Left ventricle myocardium inferior (tissue), 1 donor: ENCODE results near the gene JPH3. TPM values are rescaled to one million over a fixed set of nuclear protein-coding genes. Genes with fewer than 3 reads are reported as not detected.

ENCODE experiments used
- DNase-seq: peaks from one replicate; pipeline ENCODE4 v3.0.0-alpha.2; 2020
- H3K27ac ChIP-seq: fragments of 200-600 bp; replicated peaks from 2 replicates; pipeline ENCODE4 v1.8.0; 2021
- H3K27me3 ChIP-seq: fragments of 200-600 bp; 2 replicates; pipeline ENCODE4 v1.8.0; 2021; ENCODE audit warnings: low read depth
- H3K36me3 ChIP-seq: fragments of 200-600 bp; 2 replicates; pipeline ENCODE4 v1.8.0; 2021
- H3K4me1 ChIP-seq: fragments of 200-600 bp; 2 replicates; pipeline ENCODE4 v1.8.0; 2021
- H3K4me3 ChIP-seq: fragments of 200-600 bp; 2 replicates; pipeline ENCODE4 v1.8.0; 2021; ENCODE audit warnings: mild to moderate bottlenecking, moderate library complexity
- H3K9me3 ChIP-seq: fragments of 200-600 bp; replicated peaks from 2 replicates; pipeline ENCODE4 v1.8.0; 2021
- intact Hi-C: fragments of 100-400 bp; cut with micrococcal nuclease; formaldehyde crosslinking; loops from one replicate; pipeline ENCODE4 v1.11.0; 2022
- total RNA-seq: library from RNA; stranded (reverse); fragmentation: NEBNext Ultra II Directional; extraction: Animal tissue kit (Norgen Biotek cat#: 25700); gene quantifications from one replicate; pipeline ENCODE4 v1.2.1, GENCODE V29; 2021
- TF ChIP-seq, protein P1 (sequence below): fragments of 200-600 bp; IDR thresholded peaks from 2 replicates; pipeline ENCODE4 v1.8.0; 2021; ENCODE audit warnings: antibody characterized with exemption, mild to moderate bottlenecking, borderline replicate concordance
- donor health status: DM: no; HTN: yes; CAD: no; lungs with severe emphysema.

JPH3 gene
- total RNA-seq, 1 donor from 2014 or later: 0.14 TPM

DNA sequence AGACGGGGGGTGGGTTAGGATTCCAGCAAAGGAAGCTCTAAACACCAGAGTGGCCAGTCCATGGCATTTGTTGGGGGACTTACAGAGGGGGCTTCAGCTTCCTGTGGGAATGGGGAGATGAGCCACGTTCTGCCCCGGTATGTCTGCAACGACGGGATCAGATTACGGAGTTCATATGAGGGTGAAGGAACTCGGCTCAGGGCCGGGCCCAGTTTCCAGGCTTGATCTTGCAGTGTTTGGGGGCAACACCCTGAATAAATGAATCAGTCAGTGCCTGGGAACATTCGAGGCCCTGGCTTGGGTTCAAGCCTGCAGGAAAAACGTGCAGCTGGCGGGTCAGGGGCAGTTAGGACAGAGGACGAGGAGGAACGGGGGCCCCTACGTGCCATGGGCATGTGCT, 54.0 kb downstream of the JPH3 start:
- intact Hi-C loops: no loop called here

DNA sequence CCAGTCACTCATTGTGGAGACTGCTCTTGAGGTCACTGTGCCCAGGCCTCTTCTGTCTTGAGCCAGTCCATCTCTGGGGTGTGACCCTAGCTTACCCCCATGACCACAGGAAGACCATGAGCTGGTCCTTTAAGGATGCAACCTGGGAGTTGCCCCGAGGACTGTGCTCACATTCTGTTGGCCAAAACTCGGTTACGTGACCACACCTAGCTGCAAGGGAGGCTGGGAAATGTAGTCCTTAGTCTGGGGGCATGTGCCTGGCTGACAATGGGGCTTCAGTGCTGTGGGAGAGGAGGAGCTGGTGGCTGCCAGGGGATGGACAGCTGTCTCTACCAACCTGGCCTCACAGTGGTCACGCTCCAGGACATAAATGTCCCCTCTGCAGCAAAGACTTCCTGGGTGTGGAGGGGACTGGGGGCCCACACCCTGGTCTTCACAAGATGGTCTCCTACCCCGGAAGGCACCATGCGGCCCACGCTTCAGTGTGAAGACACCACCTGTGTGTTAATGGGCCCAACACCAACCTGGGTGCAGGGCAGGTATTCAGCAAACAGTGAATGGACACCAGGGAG, 55.4 kb downstream of the JPH3 start:
- H3K36me3 ChIP-seq: no peaks in the 10 kb centered on the region
- TF ChIP-seq, protein P1, sequence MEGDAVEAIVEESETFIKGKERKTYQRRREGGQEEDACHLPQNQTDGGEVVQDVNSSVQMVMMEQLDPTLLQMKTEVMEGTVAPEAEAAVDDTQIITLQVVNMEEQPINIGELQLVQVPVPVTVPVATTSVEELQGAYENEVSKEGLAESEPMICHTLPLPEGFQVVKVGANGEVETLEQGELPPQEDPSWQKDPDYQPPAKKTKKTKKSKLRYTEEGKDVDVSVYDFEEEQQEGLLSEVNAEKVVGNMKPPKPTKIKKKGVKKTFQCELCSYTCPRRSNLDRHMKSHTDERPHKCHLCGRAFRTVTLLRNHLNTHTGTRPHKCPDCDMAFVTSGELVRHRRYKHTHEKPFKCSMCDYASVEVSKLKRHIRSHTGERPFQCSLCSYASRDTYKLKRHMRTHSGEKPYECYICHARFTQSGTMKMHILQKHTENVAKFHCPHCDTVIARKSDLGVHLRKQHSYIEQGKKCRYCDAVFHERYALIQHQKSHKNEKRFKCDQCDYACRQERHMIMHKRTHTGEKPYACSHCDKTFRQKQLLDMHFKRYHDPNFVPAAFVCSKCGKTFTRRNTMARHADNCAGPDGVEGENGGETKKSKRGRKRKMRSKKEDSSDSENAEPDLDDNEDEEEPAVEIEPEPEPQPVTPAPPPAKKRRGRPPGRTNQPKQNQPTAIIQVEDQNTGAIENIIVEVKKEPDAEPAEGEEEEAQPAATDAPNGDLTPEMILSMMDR: no peak
- no peak overlapping the region for H3K4me3 ChIP-seq
- H3K27me3 ChIP-seq: peaks cover 81% of the 10 kb centered on the region
- no peak overlapping the region for H3K27ac ChIP-seq
- intact Hi-C loops: no loop called here
- H3K9me3 ChIP-seq: peaks cover 11% of the 10 kb centered on the region
- H3K4me1 ChIP-seq: no peaks in the 10 kb centered on the region
- no peak for DNase-seq

More for the DNA sequence above, 54.0 kb downstream of the JPH3 start:
- TF ChIP-seq, protein P1: no peak
- H3K27ac ChIP-seq: no peak overlapping the region
- H3K9me3 ChIP-seq: peaks cover 11% of the 10 kb centered on the region
- H3K4me1 ChIP-seq: no peaks in the 10 kb centered on the region
- no peak for DNase-seq
- H3K36me3 ChIP-seq: no peaks in the 10 kb centered on the region
- H3K27me3 ChIP-seq: peaks cover 71% of the 10 kb centered on the region
- no peak overlapping the region for H3K4me3 ChIP-seq

DNA sequence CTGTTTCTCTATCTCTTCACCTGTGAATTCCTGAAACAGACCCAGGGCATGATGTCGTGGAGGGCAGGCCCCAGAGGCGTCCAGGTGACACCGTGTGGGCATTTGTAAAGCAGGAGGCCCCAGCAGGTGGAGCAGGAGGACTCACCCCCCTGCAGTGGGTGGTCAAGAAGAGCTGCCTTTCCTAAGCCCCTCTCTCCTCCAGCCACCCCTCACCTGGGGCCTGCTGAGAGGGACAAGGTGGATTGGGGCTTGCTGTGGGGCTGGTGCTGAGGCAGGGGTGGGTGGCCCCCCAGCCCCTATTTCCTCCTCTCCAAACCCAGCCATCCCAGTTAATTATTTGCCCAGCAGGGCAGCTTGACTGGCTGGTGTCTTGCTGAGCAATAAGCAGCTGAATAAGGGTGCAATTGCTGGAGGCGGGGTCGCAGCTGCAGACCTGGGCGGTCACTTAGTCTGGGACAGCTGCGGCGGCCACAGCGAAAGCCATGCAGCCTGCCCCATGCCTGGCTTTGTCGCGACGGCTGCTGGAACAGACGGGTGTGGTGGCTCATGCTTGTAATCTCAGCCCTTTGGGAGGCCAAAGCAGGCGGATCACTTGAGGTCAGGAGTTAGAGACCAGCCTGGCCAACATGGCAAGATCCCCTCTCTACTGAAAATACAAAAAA, 56.4 kb downstream of the JPH3 start:
- Histone ChIP-seq H3K27ac (no peak overlapping the region), H3K9me3 (peaks cover 11% of the 10 kb centered on the region), H3K4me1 (no peaks in the 10 kb centered on the region), H3K36me3 (no peaks in the 10 kb centered on the region), H3K27me3 (peaks cover 90% of the 10 kb centered on the region), H3K4me3 (no peak overlapping the region)
- intact Hi-C loops: no loop called here
- TF ChIP-seq, protein P1: no peak
- DNase-seq: no peak

DNA sequence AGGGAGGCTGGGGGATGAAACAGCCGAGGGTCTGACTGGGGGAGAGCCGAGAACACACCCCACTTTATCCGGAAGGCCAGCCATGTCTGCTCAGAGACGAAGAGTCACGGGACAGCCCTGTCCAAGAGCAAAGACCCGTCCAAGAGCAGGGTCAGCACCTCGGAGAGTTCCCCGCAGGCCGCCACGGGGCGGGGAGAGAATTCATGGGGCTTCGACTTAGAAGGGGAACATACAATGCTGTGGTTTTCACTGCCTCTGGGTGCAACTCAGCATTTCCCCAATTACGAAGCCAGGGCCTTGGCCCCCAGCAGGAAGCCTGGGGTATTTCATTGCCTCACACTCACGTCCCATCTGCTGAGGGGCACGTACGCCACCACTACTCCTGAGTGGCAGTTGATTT, 59.3 kb downstream of the JPH3 start:
- no peaks in the 10 kb centered on the region for H3K4me1 ChIP-seq
- peaks cover 11% of the 10 kb centered on the region for H3K9me3 ChIP-seq
- DNase-seq: no peak
- intact Hi-C loops: no loop called here
- TF ChIP-seq, protein P1: no peak
- H3K27ac ChIP-seq: no peak overlapping the region
- no peak overlapping the region for H3K4me3 ChIP-seq
- no peaks in the 10 kb centered on the region for H3K36me3 ChIP-seq
- peaks cover 90% of the 10 kb centered on the region for H3K27me3 ChIP-seq

DNA sequence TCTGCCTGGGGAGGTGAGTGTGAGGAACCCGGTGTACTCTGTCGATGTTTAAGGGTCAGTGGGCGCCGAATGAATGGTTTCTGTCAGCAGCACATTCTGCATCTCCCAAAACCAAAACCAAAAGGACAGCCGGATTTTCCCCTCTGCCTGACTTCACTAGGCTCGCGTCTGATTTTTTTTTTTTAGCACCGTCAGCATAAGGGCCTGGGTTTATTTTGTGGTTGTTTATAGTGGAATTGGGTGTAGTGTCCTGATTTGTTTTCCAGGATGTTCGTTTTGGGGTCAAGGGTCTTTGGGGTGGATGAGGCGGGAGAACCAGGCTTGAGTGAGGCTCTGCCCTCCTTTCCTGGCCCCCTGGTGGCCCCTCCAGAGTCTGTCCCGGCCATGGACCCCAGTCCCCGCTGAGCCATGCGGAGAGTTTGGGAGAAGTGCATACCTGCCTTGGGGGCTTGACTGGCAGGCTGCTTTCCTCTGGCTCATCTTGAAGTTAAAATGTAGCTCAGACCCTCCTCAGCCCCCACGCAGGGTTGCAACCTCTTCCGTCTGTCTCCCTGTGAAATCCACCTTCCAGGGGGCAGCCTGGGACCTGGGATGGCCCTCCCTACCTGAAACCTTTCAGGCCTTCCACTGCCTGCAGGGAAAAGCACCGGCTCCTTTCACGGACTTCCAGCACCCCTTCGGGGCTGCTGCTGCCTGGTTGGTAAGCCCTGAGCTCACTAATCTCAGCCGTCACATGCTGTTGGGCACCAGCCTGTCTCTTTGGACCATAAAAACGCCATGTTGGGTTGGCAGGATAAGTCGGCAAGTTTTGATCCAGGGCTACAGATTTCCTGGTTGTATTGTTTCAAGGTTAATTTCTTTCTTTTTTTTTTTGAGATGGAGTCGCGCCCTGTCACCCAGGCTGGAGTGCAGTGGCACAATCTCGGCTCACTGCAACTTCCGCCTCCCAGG, 60.2 kb downstream of the JPH3 start:
- Histone ChIP-seq H3K27me3 (peaks cover 91% of the 10 kb centered on the region), H3K4me3 (no peak overlapping the region), H3K36me3 (no peaks in the 10 kb centered on the region), H3K27ac (no peak overlapping the region), H3K9me3 (peaks cover 4% of the 10 kb centered on the region), H3K4me1 (no peaks in the 10 kb centered on the region)
- TF ChIP-seq, protein P1: no peak
- intact Hi-C loops: no loop called here
- DNase-seq: no peak
